DND-41 (cell line): ENCODE data around the gene FUT9.

ENCODE experiments used
- ATAC-seq: fragments of 200-7000 bp; cut with Tn5 transposase; 3 replicates; pipeline ENCODE4 v1.9.1; 2021; ENCODE audit warnings: low read depth; ENCODE audit not compliant: insufficient read depth
- DNase-seq: peaks from one replicate; pipeline ENCODE4 v3.0.0-alpha.2; 2020
- H2AFZ ChIP-seq: 2 replicates; pipeline ENCODE4 v1.6.0; 2012; ENCODE audit warnings: low read depth, low read length
- H3K27ac ChIP-seq: 2 replicates; pipeline ENCODE4 v1.5.1; 2012; ENCODE audit warnings: low read length, inconsistent platforms
- H3K27me3 ChIP-seq: fragments of 200-600 bp; sonication (generic); 2 replicates; pipeline ENCODE4 v1.6.0; 2012; ENCODE audit warnings: low read length, mild to moderate bottlenecking, inconsistent platforms; ENCODE audit not compliant: insufficient read depth, poor library complexity
- H3K36me3 ChIP-seq: 2 replicates; pipeline ENCODE4 v1.5.1; 2012; ENCODE audit warnings: low read length, inconsistent platforms; ENCODE audit not compliant: insufficient read depth
- H3K4me1 ChIP-seq: 2 replicates; pipeline ENCODE4 v1.5.1; 2012; ENCODE audit warnings: mild to moderate bottlenecking, low read length; ENCODE audit not compliant: insufficient read depth
- H3K4me2 ChIP-seq: 2 replicates; pipeline ENCODE4 v1.6.0; 2012; ENCODE audit warnings: mild to moderate bottlenecking, moderate library complexity, low read length, inconsistent platforms; ENCODE audit not compliant: insufficient read depth
- H3K4me3 ChIP-seq, 2 experiments: fragments of 200-600 bp in 1 of 2; shearing (Covaris generic) in 1 of 2; 2 replicates each; pipeline ENCODE4 v1.5.1; 2012 to 2016; ENCODE audit warnings: inconsistent platforms in 2 of 2, low read length in 2 of 2, mild to moderate bottlenecking in 2 of 2, low read depth in 1 of 2, moderate library complexity in 1 of 2
- H3K79me2 ChIP-seq: 2 replicates; pipeline ENCODE4 v1.6.0; 2012; ENCODE audit warnings: low read length, inconsistent platforms; ENCODE audit not compliant: insufficient read depth
- H3K9ac ChIP-seq: 2 replicates; pipeline ENCODE4 v1.6.0; 2012; ENCODE audit warnings: low read depth, mild to moderate bottlenecking, inconsistent platforms, low read length, moderate library complexity
- H3K9me3 ChIP-seq: 2 replicates; pipeline ENCODE4 v1.5.1; 2012; ENCODE audit warnings: low read length, moderate library complexity, mild to moderate bottlenecking, inconsistent platforms; ENCODE audit not compliant: insufficient read depth, severe bottlenecking
- H4K20me1 ChIP-seq: 2 replicates; pipeline ENCODE4 v1.6.0; 2012; ENCODE audit warnings: low read length; ENCODE audit not compliant: insufficient read depth
- CTCF ChIP-seq: IDR thresholded peaks from 2 replicates; pipeline ENCODE4 v1.5.1; 2012; ENCODE audit warnings: borderline replicate concordance, low read length, moderate library complexity, mild to moderate bottlenecking; ENCODE audit not compliant: poor library complexity, severe bottlenecking; ENCODE audit errors: extremely low read depth
- EZH2 ChIP-seq: IDR thresholded peaks from 3 replicates; pipeline ENCODE4 v1.6.1; 2012; ENCODE audit warnings: borderline replicate concordance, low read depth, mild to moderate bottlenecking, moderate library complexity, low read length, inconsistent platforms; ENCODE audit not compliant: severe bottlenecking

Gene FUT9

GRCh38 chr6:96138406-96138805 is 122.6 kb downstream of the FUT9 start:
- no peaks in the 10 kb centered on the region for H3K4me1 ChIP-seq
- H3K27ac ChIP-seq: no peak overlapping the region
- H3K9ac ChIP-seq: no peak overlapping the region
- H4K20me1 ChIP-seq: no peaks in the 10 kb centered on the region
- DNase-seq (no peak), ATAC-seq (no peak)
- no peaks in the 10 kb centered on the region for H3K27me3 ChIP-seq
- no peak overlapping the region for H2AFZ ChIP-seq
- TF ChIP-seq CTCF (no peak), EZH2 (no peak)
- no peaks in the 10 kb centered on the region for H3K9me3 ChIP-seq
- no peak overlapping the region for H3K4me3 ChIP-seq
- H3K36me3 ChIP-seq: no peaks in the 10 kb centered on the region
- H3K79me2 ChIP-seq: no peaks in the 10 kb centered on the region
- H3K4me2 ChIP-seq: no peak overlapping the region

- Histone ChIP-seq H3K27me3 (no peaks in the 10 kb centered on the region), H3K9ac (no peak overlapping the region), H2AFZ (no peak overlapping the region), H3K4me1 (no peaks in the 10 kb centered on the region), H4K20me1 (no peaks in the 10 kb centered on the region), H3K9me3 (no peaks in the 10 kb centered on the region), H3K27ac (no peak overlapping the region), H3K79me2 (no peaks in the 10 kb centered on the region), H3K4me3 (no peak overlapping the region), H3K4me2 (no peak overlapping the region), H3K36me3 (no peaks in the 10 kb centered on the region)
- no peak for TF ChIP-seq CTCF
- TF ChIP-seq EZH2: no peak
- DNase-seq: no peak
- no peak for ATAC-seq
Measured at GRCh38 chr6:96142142-96142541, 126.4 kb downstream of the FUT9 start.

- H3K4me3 ChIP-seq: no peak overlapping the region
- H3K4me2 ChIP-seq: no peak overlapping the region
- H3K36me3 ChIP-seq: no peaks in the 10 kb centered on the region
- no peaks in the 10 kb centered on the region for H3K79me2 ChIP-seq
- H3K4me1 ChIP-seq: peaks cover 8% of the 10 kb centered on the region
- H3K27ac ChIP-seq: no peak overlapping the region
- no peaks in the 10 kb centered on the region for H3K9me3 ChIP-seq
- H2AFZ ChIP-seq: no peak overlapping the region
- no peak overlapping the region for H3K9ac ChIP-seq
- ATAC-seq (no peak), DNase-seq (no peak)
- TF ChIP-seq EZH2 (no peak), CTCF (no peak)
- H4K20me1 ChIP-seq: no peaks in the 10 kb centered on the region
- no peaks in the 10 kb centered on the region for H3K27me3 ChIP-seq
Measured at GRCh38 chr6:96150431-96150830, 134.7 kb downstream of the FUT9 start.

- no peak overlapping the region for H2AFZ ChIP-seq
- no peak overlapping the region for H3K4me2 ChIP-seq
- no peaks in the 10 kb centered on the region for H3K36me3 ChIP-seq
- no peak for TF ChIP-seq CTCF
- TF ChIP-seq EZH2: no peak
- no peaks in the 10 kb centered on the region for H3K79me2 ChIP-seq
- no peak overlapping the region for H3K9ac ChIP-seq
- H4K20me1 ChIP-seq: no peaks in the 10 kb centered on the region
- DNase-seq (no peak), ATAC-seq (no peak)
- H3K27ac ChIP-seq: no peak overlapping the region
- no peaks in the 10 kb centered on the region for H3K9me3 ChIP-seq
- H3K4me3 ChIP-seq: no peak overlapping the region
- H3K27me3 ChIP-seq: no peaks in the 10 kb centered on the region
- H3K4me1 ChIP-seq: peaks cover 21% of the 10 kb centered on the region
Measured at GRCh38 chr6:96151707-96152106, 135.9 kb downstream of the FUT9 start.
